Parathyroid adenoma (tissue), 2 donors: ENCODE measurements around the gene ENOX1.

Experiments
- H2AFZ ChIP-seq: fragments of 300-600 bp; sonication (generic); one replicate; pipeline ENCODE4 v1.7.0; 2017; ENCODE audit warnings: antibody characterized with exemption, mild to moderate bottlenecking
- H3K27ac ChIP-seq: fragments of 300-600 bp; sonication (generic); one replicate; pipeline ENCODE4 v1.7.0; 2017
- H3K27me3 ChIP-seq: fragments of 300-600 bp; sonication (generic); one replicate; pipeline ENCODE4 v1.7.0; 2017; ENCODE audit warnings: low read length; ENCODE audit not compliant: control insufficient read depth, insufficient read depth
- H3K36me3 ChIP-seq: fragments of 300-600 bp; sonication (generic); one replicate; pipeline ENCODE4 v1.7.0; 2017; ENCODE audit warnings: low read length; ENCODE audit not compliant: control insufficient read depth, insufficient read depth
- H3K4me1 ChIP-seq: fragments of 300-600 bp; sonication (generic); one replicate; pipeline ENCODE4 v1.7.0; 2017; ENCODE audit warnings: control low read depth
- H3K4me2 ChIP-seq: fragments of 300-600 bp; sonication (generic); one replicate; pipeline ENCODE4 v1.7.0; 2017; ENCODE audit warnings: low read length
- H3K4me3 ChIP-seq: fragments of 300-600 bp; sonication (generic); one replicate; pipeline ENCODE4 v1.7.0; 2017; ENCODE audit warnings: low read depth, low read length
- H3K79me2 ChIP-seq: fragments of 300-600 bp; sonication (generic); one replicate; pipeline ENCODE4 v1.7.0; 2017; ENCODE audit warnings: control low read depth
- H3K9ac ChIP-seq: fragments of 300-600 bp; sonication (generic); one replicate; pipeline ENCODE4 v1.7.0; 2017; ENCODE audit warnings: mild to moderate bottlenecking
- H3K9me3 ChIP-seq: fragments of 300-600 bp; sonication (generic); one replicate; pipeline ENCODE4 v1.7.0; 2017; ENCODE audit warnings: low read length; ENCODE audit not compliant: control insufficient read depth
- CTCF ChIP-seq: fragments of 300-600 bp; sonication (generic); IDR thresholded peaks from one replicate; pipeline ENCODE4 v1.7.0; 2017; ENCODE audit warnings: antibody characterized with exemption, mild to moderate bottlenecking
- donor health status: primary hyperparathyroidism.

Gene ENOX1

GRCh38 chr13:43267916-43268315, 518.9 kb downstream of the ENOX1 start:
- H3K36me3 ChIP-seq: no peaks in the 10 kb centered on the region
- no peak for TF ChIP-seq CTCF
- no peaks in the 10 kb centered on the region for H3K79me2 ChIP-seq
- no peaks in the 10 kb centered on the region for H3K4me1 ChIP-seq
- H3K27me3 ChIP-seq: no peaks in the 10 kb centered on the region
- no peaks in the 10 kb centered on the region for H3K9me3 ChIP-seq
- H3K9ac ChIP-seq: no peak overlapping the region
- no peak overlapping the region for H3K4me3 ChIP-seq
- H3K27ac ChIP-seq: no peak overlapping the region
- H2AFZ ChIP-seq: no peak overlapping the region
- no peak overlapping the region for H3K4me2 ChIP-seq

- Histone ChIP-seq H3K27me3 (no peaks in the 10 kb centered on the region), H3K27ac (no peak overlapping the region), H3K9me3 (no peaks in the 10 kb centered on the region), H3K4me1 (no peaks in the 10 kb centered on the region), H3K79me2 (no peaks in the 10 kb centered on the region), H3K4me3 (no peak overlapping the region), H3K36me3 (no peaks in the 10 kb centered on the region), H3K4me2 (no peak overlapping the region), H2AFZ (no peak overlapping the region), H3K9ac (no peak overlapping the region)
- no peak for TF ChIP-seq CTCF
Measured at GRCh38 chr13:43266936-43267615, 519.7 kb downstream of the ENOX1 start.

- TF ChIP-seq CTCF: no peak
- Histone ChIP-seq H3K4me2 (no peak overlapping the region), H3K27ac (no peak overlapping the region), H3K79me2 (no peaks in the 10 kb centered on the region), H3K36me3 (no peaks in the 10 kb centered on the region), H3K9ac (no peak overlapping the region), H2AFZ (no peak overlapping the region), H3K4me3 (no peak overlapping the region), H3K27me3 (no peaks in the 10 kb centered on the region), H3K4me1 (no peaks in the 10 kb centered on the region), H3K9me3 (no peaks in the 10 kb centered on the region)
Measured at GRCh38 chr13:43265028-43265427, 521.7 kb downstream of the ENOX1 start.

- H3K79me2 ChIP-seq: no peaks in the 10 kb centered on the region
Measured at GRCh38 chr13:43264458-43264857, 522.3 kb downstream of the ENOX1 start.

More at GRCh38 chr13:43264458-43264857, 522.3 kb downstream of the ENOX1 start:
- Histone ChIP-seq H3K4me2 (no peak overlapping the region), H2AFZ (no peak overlapping the region), H3K9me3 (no peaks in the 10 kb centered on the region), H3K27me3 (no peaks in the 10 kb centered on the region), H3K36me3 (no peaks in the 10 kb centered on the region), H3K4me3 (no peak overlapping the region), H3K4me1 (no peaks in the 10 kb centered on the region), H3K27ac (no peak overlapping the region), H3K9ac (no peak overlapping the region)
- no peak for TF ChIP-seq CTCF
